Measurements from ENCODE around the gene TSPAN14.

The TSPAN14 gene

GRCh38 chr10:80436446-80437098, 17.5 kb upstream of the TSPAN14 start:
- H3K9me3 ChIP-seq (replicated peaks; ENCODE audit: insufficient read depth, low read length) = no peaks in the 10 kb centered on the region
- no peaks in the 10 kb centered on the region for H4K20me1 ChIP-seq (ENCODE audit: insufficient read depth, low read length)
- H3K27ac ChIP-seq (ENCODE audit: low read length) = no peak overlapping the region

DNA sequence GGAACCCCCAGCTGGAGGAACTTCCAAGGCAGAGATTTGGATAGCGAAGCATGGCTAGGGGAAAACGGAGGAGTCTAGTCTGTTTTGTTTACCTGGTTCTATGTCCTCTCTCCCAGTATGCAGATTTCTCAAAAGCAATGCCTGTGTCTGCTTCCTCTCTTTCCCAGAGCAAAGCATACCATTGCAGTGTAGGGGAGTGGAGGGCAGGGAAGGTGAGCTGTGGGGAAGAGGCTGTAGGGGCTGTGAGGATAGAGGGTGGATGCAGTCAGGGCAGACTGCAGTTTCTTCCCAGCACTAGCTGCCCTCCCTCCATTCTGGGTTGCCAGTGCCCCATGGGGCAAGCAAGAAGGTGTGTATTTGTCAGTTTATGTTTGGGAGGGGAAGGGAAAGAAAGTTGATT, 16.9 kb upstream of the TSPAN14 start:
- H3K36me3 ChIP-seq (replicated peaks; ENCODE audit: insufficient read depth, low read length) = no peaks in the 10 kb centered on the region
- no peak for DNase-seq
- peaks cover 6% of the 10 kb centered on the region; the same call in 1 of the 2 replicates for H3K4me1 ChIP-seq (ENCODE audit: low read length)
- no peaks in the 10 kb centered on the region for H3K9me2 ChIP-seq (replicated peaks; ENCODE audit: insufficient read depth, low read length)
- no peak overlapping the region for H2AFZ ChIP-seq (ENCODE audit: low read length)
- no peaks in the 10 kb centered on the region for H3K9me3 ChIP-seq (replicated peaks; ENCODE audit: insufficient read depth, low read length)
- H4K20me1 ChIP-seq (ENCODE audit: insufficient read depth, low read length) = no peaks in the 10 kb centered on the region
- no peaks in the 10 kb centered on the region for H3K27me3 ChIP-seq (replicated peaks; ENCODE audit: insufficient read depth, low read length)
- H3K4me3 ChIP-seq (ENCODE audit: low read length) = no peak overlapping the region
- no peaks in the 10 kb centered on the region for H3F3A ChIP-seq (ENCODE audit: insufficient read depth, low read length)
- no peak overlapping the region for H3K9ac ChIP-seq (ENCODE audit: low read length)
- H3K79me2 ChIP-seq (ENCODE audit: low read length) = no peaks in the 10 kb centered on the region
- H3K27ac ChIP-seq (ENCODE audit: low read length) = no peak overlapping the region
- no peak overlapping the region for H3K4me2 ChIP-seq (ENCODE audit: low read depth, low read length)
- TF ChIP-seq EZH2 (optimal IDR thresholded peaks at IDR 0.05; ENCODE audit: low read depth, low read length) (no peak), EZH2phosphoT487 (IDR thresholded peaks at IDR 0.05; ENCODE audit: low read length) (no peak), CTCF (IDR thresholded peaks at IDR 0.05; ENCODE audit: low read length) (no peak)

More at GRCh38 chr10:80436446-80437098, 17.5 kb upstream of the TSPAN14 start:
- Histone ChIP-seq H3F3A (ENCODE audit: insufficient read depth, low read length) (no peaks in the 10 kb centered on the region), H3K4me1 (ENCODE audit: low read length) (peaks cover 6% of the 10 kb centered on the region; the same call in 1 of the 2 replicates), H3K4me2 (ENCODE audit: low read depth, low read length) (no peak overlapping the region), H3K4me3 (ENCODE audit: low read length) (no peak overlapping the region), H3K9ac (ENCODE audit: low read length) (no peak overlapping the region), H2AFZ (ENCODE audit: low read length) (no peak overlapping the region), H3K79me2 (ENCODE audit: low read length) (no peaks in the 10 kb centered on the region), H3K36me3 (replicated peaks; ENCODE audit: insufficient read depth, low read length) (no peaks in the 10 kb centered on the region), H3K27me3 (replicated peaks; ENCODE audit: insufficient read depth, low read length) (no peaks in the 10 kb centered on the region), H3K9me2 (replicated peaks; ENCODE audit: insufficient read depth, low read length) (no peaks in the 10 kb centered on the region)
- no peak for TF ChIP-seq CTCF (IDR thresholded peaks at IDR 0.05; ENCODE audit: low read length)
- no peak for TF ChIP-seq EZH2phosphoT487 (IDR thresholded peaks at IDR 0.05; ENCODE audit: low read length)
- no peak for TF ChIP-seq EZH2 (optimal IDR thresholded peaks at IDR 0.05; ENCODE audit: low read depth, low read length)
- DNase-seq = no peak

DNA sequence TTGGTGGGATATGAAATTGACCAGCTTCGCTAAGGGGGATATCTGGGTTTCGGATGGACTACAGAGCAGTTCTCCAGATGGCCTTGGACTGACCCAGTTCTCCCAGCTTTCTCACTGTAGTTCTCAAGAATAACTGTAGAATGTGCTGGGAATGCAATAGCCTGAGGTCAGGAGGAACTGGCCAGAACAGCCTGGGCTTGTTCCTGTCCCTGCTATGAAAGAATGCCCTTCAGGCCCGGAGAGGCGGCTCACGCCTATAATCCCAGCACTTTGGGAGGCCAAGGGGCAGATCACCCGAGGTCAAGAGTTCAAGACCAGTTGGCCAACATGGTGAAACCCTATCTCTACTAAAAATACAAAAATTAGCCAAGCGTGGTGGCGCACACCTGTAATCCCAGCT, 12.3 kb upstream of the TSPAN14 start:
- Histone ChIP-seq H3K27ac (ENCODE audit: low read length) (no peak overlapping the region), H3K9me3 (replicated peaks; ENCODE audit: insufficient read depth, low read length) (no peaks in the 10 kb centered on the region), H3K4me1 (ENCODE audit: low read length) (no peaks in the 10 kb centered on the region), H3K4me2 (ENCODE audit: low read depth, low read length) (no peak overlapping the region), H3K9ac (ENCODE audit: low read length) (no peak overlapping the region), H3K4me3 (ENCODE audit: low read length) (no peak overlapping the region), H3F3A (ENCODE audit: insufficient read depth, low read length) (no peaks in the 10 kb centered on the region), H4K20me1 (ENCODE audit: insufficient read depth, low read length) (no peaks in the 10 kb centered on the region), H3K27me3 (replicated peaks; ENCODE audit: insufficient read depth, low read length) (no peaks in the 10 kb centered on the region), H3K36me3 (replicated peaks; ENCODE audit: insufficient read depth, low read length) (no peaks in the 10 kb centered on the region), H3K9me2 (replicated peaks; ENCODE audit: insufficient read depth, low read length) (no peaks in the 10 kb centered on the region), H3K79me2 (ENCODE audit: low read length) (no peaks in the 10 kb centered on the region), H2AFZ (ENCODE audit: low read length) (no peak overlapping the region)
- no peak for DNase-seq
- TF ChIP-seq EZH2phosphoT487 (IDR thresholded peaks at IDR 0.05; ENCODE audit: low read length) = no peak
- no peak for TF ChIP-seq CTCF (IDR thresholded peaks at IDR 0.05; ENCODE audit: low read length)
- TF ChIP-seq EZH2 (optimal IDR thresholded peaks at IDR 0.05; ENCODE audit: low read depth, low read length) = no peak

All from MM.1S (cell line).